Measurements from ENCODE around the gene UGT1A7.
A peak's percentile ranks its signal among the peaks of the same experiment; 100 is the strongest.
"Not testable (repeated sequence)": the region's sequence is repeated elsewhere in the genome, so short reads cannot be mapped to it uniquely, and the experiment has no call there.

The UGT1A7 gene

DNA sequence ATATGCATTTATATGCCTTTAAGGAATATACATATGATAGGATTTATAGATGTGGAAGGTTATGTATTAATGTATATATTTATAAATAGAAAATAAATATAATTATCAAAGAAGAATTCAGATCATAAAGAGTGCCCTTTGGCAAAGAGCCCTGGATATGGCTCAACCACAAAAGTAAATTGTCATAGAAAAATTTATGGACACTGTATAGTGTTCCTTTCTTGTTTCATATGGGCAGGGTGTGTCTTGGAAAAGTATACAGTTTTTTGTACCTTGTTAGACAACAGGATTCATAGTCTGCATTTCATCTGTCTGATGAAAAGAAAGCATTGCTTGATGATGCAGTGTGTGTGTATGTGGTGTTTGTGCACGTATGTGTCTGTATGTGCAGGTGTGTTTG, 2.9 kb downstream of the UGT1A7 start:
- DNase-seq: no peak

DNA sequence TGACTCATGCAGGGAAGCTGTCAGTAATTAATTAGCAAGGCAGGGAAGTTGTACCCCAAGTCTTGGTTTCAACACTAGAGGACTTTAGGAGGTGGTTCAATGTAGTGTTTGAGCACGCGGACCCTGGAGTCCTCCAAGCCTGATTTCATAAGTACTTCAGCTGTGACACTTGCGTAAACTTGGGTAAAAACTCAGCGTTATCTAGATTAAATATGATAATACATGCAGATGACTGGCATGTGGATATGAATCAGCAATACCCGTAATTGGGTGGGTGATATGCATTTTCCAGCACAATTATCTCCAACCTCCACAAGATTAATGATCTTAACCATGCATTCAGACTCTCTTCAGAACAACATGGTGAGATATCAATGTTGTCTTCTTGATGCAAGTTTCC, 5.2 kb downstream of the UGT1A7 start:
- no peak for DNase-seq

DNA sequence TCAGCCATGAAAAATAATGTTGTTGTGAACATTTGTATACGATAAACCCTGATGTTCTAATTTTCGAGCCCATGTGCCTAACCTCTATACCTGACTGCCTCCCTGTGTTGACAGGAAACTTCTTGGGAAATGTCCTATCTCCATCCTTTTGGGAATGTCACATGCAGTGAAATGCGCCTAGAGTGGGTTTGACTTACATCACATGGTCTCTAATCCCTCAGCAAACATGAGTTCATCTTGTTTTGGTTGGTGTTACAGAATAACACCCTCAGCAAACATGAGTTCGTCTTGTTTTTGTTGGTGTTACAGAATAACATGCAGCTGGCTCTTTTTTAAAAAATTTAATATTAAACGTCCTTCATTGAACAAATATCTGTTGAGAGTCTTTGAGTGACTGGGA, 6.6 kb downstream of the UGT1A7 start:
- no peak for DNase-seq

DNA sequence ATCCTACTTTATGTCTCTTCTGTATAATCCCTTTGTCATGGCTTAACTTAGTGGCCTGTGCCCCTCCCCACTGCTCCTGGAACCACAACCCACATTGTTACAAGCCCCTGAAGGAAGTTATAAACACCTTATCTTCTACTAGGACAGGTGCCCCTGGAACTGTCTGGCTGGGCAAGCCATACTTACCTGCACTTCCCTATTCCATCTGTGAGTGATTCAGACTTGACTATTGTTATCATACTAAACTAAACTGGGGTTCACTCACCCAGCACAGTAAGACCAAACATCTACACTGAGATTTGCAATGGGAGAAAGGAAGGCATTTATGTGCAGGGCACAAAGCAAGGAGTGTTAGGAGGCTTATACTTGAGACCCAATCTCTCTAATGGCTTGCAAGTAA, 7.3 kb downstream of the UGT1A7 start:
- no peak for DNase-seq

DNA sequence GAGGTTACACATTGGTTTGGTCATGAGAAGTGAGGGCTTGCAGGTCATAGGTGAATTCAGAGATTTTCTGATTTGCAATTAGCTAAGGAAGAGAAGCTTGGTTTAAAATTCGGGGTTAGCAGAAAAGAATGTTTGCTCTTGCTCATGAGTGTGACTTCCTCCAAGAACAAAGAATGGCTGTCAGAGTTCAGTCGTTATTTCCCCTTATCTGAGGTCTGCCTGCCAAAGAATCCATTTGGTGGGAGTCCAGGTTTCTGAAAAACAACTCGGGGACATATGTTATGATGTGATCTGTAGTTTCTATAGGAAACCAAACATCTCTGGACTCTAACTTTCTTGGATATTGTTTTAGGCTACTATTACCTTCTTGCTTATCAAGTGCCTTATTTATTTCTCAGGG, 7.8 kb downstream of the UGT1A7 start:
- no peak for DNase-seq

DNA sequence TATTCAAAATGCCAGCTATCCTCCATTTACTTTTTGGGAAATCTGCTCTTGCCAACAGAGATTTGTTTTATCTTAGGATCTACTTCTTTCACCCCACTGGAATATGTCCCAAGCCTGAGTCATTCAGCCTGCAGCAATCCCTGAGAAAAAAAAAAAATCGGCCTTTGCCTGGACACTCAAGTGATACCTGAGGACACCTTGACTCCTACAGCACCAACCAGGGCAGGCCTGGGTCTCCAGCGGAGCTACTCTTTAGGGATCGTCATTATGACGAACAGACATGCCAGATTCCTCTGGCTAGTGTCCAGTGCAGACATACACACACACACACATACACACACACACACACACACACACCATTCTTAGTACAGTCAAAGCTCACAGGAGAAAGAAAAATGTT, 8.7 kb downstream of the UGT1A7 start:
- DNase-seq: no peak

DNA sequence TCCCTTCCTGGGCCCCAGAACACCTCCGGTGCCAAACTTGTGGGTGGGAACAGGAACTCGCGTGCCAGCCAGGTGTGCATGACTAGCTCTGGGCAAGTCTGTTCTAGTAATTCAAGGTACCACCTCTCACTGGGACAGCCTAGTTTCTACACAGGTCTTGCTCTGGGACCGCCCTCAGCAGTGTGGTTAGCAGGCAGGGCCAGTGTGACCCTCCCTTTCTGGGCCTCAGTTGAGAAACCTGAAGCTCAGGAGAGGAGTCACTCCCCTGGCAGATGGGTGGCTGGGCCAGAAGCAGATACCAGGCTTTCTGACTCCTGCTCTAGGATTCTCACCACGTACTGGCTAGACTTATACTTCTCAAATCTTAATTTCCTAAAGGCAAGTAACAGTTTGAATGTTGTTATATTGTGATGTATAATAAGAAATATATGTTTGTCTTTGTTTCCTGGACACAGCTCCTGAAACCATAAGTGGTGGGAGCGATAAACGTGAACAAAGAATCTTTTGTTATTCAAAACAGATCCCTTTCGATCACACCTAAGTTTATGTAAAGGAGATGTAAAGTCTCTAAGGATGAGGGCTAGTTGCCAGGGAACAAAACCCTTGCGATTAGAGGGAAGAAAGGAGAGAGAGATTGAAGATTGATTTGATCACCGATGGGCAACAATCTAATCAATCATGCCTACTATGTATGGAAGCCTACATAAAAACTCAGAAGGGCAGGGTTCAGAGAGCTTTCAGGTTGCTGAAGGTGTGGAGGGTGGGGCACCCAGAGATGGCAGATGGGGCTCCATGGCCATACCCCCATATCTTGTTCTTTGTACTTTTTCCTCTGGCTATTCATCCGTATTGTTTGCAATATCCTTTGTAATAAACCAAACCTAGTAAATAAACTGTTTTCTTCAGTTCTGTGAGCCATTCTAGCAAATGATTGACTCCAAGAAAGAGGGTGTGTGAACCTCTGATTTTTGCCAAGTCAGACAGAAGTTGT, 10.0 kb downstream of the UGT1A7 start:
- no peak for DNase-seq

DNA sequence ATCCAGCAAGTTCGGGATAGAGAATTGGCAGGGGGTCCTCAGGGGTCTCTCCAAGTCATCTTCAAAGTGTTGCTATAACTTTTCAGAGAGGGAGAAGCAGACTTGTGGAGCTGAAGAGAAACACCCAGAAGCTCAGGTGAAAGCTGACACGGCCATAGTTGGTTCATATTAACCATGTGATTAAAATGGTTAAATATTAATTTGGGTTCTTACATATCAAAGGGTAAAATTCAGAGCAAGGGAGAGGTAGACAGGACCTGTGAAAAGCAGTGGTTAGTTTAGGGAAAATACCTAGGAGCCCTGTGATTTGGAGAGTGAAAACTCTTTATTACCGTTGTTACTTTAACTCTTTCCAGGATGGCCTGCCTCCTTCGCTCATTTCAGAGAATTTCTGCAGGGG, 10.9 kb downstream of the UGT1A7 start, which contains the start of gene UGT1A6:
Gene UGT1A6 (plus strand): TSS at position 243 of the 400 bp plus-strand sequence. CDS start 115 bp downstream, at position 358.
- no peak for DNase-seq

DNA sequence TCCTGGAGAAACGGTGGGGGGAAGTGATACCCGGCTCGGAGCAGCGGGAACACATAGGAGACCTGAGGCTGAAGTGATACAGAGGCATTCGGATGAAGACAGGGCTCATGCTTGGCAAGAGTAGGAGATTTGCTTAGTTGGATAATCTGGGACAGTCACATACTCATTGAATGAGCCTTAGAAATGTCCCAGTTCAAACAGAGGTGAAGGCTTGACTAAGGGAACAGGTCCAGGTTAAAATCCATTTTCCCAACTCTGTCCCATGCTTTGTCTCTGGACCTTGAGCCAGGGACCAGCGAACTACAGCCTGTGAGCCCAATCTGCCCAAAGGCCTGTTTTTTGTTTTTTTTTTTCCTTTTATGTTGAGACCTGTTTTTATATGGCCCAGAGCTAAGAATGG, 12.3 kb downstream of the UGT1A7 start:
- no peak for DNase-seq

DNA sequence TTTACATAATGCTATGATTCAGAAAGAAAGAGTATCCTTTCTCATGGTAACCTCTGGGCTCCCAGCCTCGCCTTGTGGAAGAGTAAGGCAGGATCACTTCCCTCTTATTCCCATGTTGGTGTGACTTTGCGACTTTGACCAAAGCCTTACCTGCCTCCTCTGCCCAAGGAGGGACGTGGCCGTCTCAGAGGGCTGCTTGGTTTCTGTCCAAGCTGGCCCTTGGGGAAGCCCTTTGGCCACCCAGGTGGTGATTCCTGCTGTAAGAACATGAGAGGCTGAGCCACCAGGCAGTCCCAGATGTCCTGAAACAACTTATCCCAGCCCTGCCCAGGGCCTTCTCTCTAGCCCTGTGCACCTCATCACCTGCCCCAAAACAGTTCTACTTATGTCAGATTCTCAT, 17.0 kb downstream of the UGT1A7 start:
- DNase-seq: no peak

DNA sequence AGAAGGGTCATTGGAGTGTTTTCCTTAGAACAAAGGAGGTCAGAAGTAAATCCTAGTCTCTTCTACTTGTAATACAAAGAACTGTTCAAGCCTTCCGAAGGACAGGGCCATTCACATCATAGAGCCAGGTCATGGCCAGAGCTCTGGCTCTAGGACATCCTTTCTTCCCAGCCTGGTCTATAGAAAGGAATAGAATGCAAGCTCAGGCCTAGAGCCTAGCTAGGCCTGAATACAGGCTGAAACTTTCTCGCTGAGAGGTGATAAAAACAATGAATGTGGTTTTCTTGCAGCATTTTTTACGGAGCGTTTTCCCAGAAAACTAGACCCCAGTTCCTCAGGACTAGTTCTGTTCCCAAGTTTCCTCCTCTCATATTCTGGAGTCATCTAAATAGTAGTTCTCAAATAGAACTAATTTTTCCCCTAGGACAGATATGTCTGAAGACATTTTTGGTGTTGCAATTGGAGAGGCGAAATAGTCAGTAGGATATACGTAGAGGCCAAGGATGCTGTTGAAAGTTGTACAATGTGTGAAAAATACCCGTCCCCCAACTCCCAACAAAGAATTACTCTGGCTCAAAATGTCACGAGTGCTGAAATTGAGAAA, 17.8 kb downstream of the UGT1A7 start:
- DNase-seq: no peak

DNA sequence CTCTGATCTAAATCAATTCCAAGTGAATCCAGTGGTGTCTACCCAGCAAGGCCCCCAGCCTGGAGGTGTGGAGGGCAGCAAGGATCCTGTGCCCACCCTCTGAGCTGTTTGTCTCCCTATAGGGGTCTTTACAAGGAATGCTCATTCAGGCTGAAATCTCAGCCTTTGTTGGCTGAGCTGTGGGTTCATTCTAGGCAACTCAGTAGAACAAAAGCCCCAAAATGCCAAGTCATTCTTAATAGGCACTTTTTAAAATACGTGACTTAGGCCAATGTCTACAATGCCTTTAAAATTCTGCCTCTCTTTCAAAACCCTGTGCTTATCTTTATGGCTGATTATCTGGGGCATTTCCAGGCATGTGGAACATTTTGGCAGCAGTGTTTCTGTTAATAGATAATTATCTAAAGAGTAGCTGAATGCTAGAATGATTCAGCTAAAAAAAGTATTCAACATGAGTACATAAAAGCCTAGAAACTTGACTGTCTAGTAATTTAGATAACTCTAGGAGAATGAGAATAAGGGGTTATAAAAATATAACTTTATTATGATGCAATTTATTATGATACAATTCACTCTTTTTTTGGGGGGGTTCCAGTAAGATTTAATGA, 18.4 kb downstream of the UGT1A7 start:
- no peak for DNase-seq

DNA sequence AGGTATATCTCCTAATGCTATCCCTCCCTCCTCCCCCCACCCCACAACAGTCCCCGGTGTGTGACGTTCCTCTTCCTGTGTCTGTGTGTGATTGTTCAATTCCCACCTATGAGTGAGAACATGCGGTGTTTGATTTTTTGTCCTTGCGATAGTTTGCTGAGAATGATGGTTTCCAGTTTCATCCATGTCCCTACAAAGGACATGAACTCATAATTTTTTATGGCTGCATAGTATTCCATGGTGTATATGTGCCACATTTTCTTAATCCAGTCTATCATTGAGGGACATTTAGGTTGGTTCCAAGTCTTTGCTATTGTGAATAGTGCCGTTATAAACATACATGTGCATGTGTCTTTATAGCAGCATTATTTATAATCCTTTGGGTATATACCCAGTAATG, 19.1 kb downstream of the UGT1A7 start:
- DNase-seq: not testable (repeated sequence)

DNA sequence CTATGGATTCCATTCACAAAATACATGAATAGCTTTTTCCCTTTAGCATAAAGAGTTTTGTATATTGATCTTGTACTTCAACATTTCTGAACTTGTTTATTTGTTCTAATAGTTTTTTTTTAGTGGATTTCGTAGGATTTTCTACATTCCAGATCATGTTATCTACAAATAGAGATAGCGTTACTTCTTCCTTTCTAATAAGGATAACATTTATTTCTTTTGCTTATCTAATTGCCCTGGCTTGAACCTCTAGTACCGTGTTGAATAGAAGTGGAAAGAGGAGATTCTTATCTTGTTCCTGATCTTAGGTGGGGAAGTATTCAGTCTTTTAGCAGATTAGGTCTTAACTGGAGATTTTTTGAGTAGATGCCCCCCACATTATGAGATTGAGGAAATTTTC, 20.5 kb downstream of the UGT1A7 start:
- no peak for DNase-seq

DNA sequence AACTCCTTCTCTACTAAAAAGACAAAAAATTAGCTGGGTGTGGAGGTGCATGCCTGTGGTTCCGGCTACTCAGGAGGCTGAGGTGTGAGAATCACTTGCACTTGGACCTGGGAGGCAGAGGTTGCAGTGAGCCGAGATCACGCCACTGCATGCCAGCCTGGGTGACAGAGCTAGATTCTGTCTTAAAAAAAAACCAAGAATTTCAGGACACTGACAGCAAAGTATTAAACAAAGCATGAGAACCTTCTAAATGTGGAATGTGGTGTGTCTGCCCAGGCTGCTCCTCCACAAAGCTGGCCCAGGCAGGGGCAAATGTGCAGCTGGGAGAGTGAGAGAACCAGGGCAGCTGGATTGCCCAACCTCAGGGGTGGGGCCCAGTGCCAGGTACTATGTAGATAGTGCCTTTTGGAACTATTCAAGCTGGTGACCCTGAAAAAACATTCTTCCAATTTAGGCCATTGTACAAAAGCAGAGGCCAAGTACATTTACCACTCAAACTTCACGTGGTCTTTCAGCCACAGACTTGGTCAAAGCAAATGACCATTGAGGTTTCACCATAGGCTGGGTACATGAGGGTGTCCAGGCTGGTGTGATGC, 24.3 kb downstream of the UGT1A7 start:
- no peak for DNase-seq

DNA sequence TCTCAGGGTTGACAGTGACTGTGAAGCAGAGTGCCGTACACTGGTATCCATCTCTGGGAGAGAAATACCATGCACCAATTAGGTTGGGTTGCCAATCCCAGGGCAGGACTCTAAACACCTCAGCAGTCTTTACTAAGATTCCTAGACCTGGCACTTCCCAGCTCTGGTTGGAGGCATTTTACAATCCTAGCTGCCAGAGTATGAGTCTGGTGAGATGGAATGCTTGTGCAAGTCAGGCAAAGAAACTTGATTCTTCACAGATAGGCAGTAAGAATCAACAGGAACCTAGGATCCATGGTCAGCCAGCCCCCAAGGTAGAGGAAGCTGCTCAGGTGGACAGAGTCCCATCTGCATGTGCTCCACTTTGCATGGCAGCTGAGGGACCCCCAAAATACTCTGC, 25.0 kb downstream of the UGT1A7 start:
- no peak for DNase-seq

DNA sequence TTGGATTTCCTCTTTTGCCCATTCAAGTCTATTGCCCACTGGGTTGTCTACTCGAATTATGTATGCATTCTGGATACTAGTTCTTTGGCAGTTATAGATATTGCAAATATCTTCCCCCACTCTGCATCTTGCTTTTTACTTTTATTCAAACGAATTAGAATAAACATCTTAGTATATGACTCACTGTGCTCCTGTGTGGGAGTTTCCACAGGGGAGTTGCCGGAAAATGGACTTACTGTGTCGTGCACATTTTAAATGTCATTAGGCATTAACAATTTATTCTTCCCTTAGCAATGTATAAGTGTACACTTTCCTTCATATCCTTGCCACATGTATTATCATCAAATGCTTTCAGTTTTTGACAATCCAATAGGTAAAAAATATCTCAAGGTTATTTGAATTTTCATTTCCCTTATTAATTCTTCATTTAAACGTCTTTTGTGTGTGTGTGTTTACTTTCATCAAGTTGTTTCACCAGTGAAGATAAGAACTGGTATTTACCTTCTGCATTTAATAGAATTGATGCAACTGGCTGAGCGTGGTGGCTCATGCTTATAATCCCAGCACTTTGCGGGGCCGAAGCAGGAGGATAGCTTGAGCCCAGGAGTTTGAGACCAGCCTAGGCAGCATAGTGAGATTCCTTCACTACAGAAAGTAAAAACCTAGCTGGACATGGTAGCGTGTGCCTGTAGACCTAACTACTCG, 26.4 kb downstream of the UGT1A7 start:
- DNase-seq: no peak

DNA sequence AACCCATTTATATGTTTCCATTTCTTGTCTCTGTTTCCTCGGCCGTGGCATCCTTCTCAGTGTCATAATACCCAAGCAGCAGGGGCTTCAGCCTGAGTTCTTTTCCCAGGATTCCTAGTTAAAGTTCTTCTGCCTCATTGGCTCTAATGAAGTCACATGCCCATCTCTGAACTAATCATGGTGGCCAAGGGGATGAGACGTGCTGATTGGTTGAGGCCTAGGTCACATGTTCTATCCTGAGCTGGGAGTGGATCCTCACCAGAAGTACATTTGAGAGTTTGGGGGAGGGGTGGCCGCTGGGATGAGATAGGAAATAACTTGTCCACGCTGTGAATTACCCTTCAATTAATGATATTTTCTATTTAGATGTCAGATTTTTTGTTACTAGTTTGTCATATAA, 27.2 kb downstream of the UGT1A7 start:
- no peak for DNase-seq

DNA sequence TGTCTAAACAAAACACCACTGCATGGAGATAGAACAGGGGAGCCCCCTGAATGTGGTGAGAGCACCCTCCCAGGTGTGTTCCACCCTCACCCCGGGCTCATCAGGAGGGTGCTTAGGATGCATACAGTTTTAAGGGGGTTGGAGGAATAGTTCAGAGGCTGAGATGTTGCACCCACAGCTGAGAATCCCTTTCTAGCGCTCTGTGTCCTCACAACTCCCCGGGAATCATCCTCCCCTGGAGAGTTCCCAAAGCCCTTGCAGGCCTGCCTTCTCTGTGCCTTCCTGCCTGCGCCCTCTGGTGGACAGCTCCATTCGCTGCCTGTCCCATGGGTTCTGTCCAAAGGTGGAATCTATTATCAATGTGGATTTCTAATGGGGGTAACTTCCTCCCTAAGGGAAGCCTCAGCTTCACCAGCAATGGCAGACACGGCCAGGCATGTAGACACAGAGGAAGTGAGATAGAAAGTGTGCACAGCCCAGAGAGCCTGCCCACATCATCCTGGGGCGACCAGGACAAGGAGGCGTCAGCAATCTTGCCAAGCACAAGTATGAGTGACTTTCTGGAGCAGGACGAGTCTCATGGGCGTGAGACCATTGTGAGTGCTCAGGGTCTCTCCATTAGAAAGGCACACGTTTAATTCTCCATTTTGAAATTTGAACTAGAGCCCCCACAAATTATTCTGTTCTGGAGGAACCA, 29.8 kb downstream of the UGT1A7 start:
- DNase-seq: peak; percentile 82

DNA sequence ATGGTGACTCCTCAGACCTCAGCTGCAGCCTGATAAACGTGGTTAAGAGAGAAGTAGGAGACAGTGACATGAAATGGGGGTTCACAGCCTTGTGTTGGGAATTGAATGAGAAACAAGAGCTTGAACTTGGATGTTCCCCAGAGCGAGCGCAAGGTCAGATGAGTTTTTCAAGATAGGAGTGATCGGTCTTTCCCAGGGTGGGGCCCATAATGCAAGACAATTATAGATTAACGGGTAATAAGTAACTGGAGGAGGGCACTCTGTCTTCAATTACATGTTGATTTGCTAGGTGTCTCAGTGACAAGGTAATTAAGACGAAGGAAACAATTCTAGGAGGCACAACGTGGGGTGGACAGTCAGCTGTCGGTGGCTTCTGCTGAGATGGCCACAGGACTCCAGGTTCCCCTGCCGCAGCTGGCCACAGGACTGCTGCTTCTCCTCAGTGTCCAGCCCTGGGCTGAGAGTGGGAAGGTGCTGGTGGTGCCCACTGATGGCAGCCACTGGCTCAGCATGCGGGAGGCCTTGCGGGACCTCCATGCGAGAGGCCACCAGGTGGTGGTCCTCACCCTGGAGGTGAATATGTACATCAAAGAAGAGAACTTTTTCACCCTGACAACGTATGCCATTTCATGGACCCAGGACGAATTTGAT, 31.0 kb downstream of the UGT1A7 start, which contains the start of gene UGT1A5:
Gene UGT1A5 (plus strand): TSS at position 297 of the 651 bp plus-strand sequence. CDS start 85 bp downstream, at position 382.
- no peak for DNase-seq

DNA sequence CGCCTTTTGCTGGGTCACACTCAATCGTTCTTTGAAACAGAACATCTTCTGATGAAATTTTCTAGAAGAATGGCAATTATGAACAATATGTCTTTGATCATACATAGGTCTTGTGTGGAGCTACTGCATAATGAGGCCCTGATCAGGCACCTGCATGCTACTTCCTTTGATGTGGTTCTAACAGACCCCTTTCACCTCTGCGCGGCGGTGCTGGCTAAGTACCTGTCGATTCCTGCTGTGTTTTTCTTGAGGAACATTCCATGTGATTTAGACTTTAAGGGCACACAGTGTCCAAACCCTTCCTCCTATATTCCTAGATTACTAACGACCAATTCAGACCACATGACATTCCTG, 31.5 kb downstream of the UGT1A7 start:
- DNase-seq: no peak

DNA sequence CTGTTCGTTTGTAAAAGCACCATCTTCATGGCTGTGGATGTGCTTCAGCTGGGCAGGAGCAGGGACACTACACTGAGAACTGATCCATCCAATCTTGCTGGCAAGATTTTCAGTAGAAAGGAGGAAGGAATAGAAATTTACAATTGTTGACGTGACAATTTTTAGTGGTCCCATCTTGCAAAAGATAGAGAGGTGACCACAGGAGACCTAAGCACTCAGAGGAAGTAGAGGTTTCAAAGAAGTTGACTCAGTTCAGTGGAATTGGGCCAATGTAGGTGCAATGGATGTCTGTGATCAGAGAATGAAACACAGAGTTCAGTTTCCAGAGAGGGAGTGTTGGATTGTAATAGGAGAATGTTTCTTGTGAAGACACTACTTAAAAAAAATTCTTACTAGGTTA, 32.4 kb downstream of the UGT1A7 start:
- no peak for DNase-seq
